Endodermal cell (in vitro differentiated cells): ENCODE measurements around the gene SORCS2. TPM values are rescaled to one million over a fixed set of nuclear protein-coding genes. Genes with fewer than 3 reads are reported as not detected.

ENCODE experiments used
- DNase-seq: peaks from one replicate; pipeline ENCODE4 v3.0.0-alpha.2; 2017
- H3K27ac ChIP-seq: 2 replicates; pipeline ENCODE4 v1.5.1; 2013; ENCODE audit warnings: mild to moderate bottlenecking, low read depth, low read length, moderate library complexity
- H3K27me3 ChIP-seq: 2 replicates; pipeline ENCODE4 v1.6.1; 2013; ENCODE audit warnings: mild to moderate bottlenecking, low read length, moderate library complexity; ENCODE audit not compliant: insufficient read depth, control insufficient read depth, poor library complexity, severe bottlenecking
- H3K36me3 ChIP-seq: 2 replicates; pipeline ENCODE4 v1.7.0; 2013; ENCODE audit warnings: mild to moderate bottlenecking, low read length, moderate library complexity; ENCODE audit not compliant: control insufficient read depth, insufficient read depth
- H3K4me1 ChIP-seq: one replicate; pipeline ENCODE4 v1.7.0; 2013; ENCODE audit warnings: low read length; ENCODE audit not compliant: control insufficient read depth, insufficient read depth
- H3K4me3 ChIP-seq: 2 replicates; pipeline ENCODE4 v1.5.1; 2013; ENCODE audit warnings: mild to moderate bottlenecking, low read length, moderate library complexity
- H3K9ac ChIP-seq: 2 replicates; pipeline ENCODE4 v1.6.1; 2013; ENCODE audit warnings: mild to moderate bottlenecking, low read length, moderate library complexity; ENCODE audit not compliant: poor library complexity, severe bottlenecking; ENCODE audit errors: extremely low read depth
- H3K9me3 ChIP-seq: 2 replicates; pipeline ENCODE4 v1.6.1; 2013; ENCODE audit warnings: mild to moderate bottlenecking, low read length, moderate library complexity; ENCODE audit not compliant: control insufficient read depth
- H3K27ac Mint-ChIP-seq: 2 replicates; pipeline ENCODE4 v1.8.0; 2020; ENCODE audit warnings: mixed read lengths
- H3K27me3 Mint-ChIP-seq: 2 replicates; pipeline ENCODE4 v1.8.0; 2021; ENCODE audit warnings: mild to moderate bottlenecking, mixed read lengths; ENCODE audit not compliant: insufficient read depth
- H3K36me3 Mint-ChIP-seq: 2 replicates; pipeline ENCODE4 v1.8.0; 2020; ENCODE audit warnings: low read depth, mixed read lengths
- H3K4me1 Mint-ChIP-seq: 2 replicates; pipeline ENCODE4 v1.8.0; 2020; ENCODE audit warnings: mixed read lengths
- H3K4me3 Mint-ChIP-seq: 2 replicates; pipeline ENCODE4 v1.8.0; 2020; ENCODE audit warnings: mild to moderate bottlenecking, moderate library complexity, mixed read lengths
- H3K9me3 Mint-ChIP-seq: 2 replicates; pipeline ENCODE4 v1.8.0; 2020; ENCODE audit warnings: mild to moderate bottlenecking, mixed read lengths
- CTCF ChIP-seq: fragments of 200-600 bp; sonication (generic); conservative IDR thresholded peaks from 2 replicates; pipeline ENCODE4 v1.5.0; 2021; ENCODE audit warnings: antibody characterized with exemption, mild to moderate bottlenecking
- WGBS, 2 experiments: methylation state at CpG; one replicate each; pipeline versions ENCODE4 v1.1.5 to v1.1.7; 2013; ENCODE audit warnings: missing lambda C conversion rate in 2 of 2, mixed read lengths in 1 of 2; ENCODE audit not compliant: insufficient coverage in 1 of 2, insufficient read length in 1 of 2; 5-methylcytosine and 5-hydroxymethylcytosine counted together
- total RNA-seq, 2 donors: library from RNA; stranded (reverse); fragmentation: NEBNext Ultra II Directional in 1 of 2; extraction: Animal tissue kit (Norgen Biotek cat#: 25700) in 1 of 2; gene quantifications; 2 replicates in 1 of 2; 3 replicates in 1 of 2; pipeline ENCODE4 v1.2.1, GENCODE V29; 2021

SORCS2 gene
- total RNA-seq, 2 donors from 2014 or later, result 1.4 to 1.9 TPM

- no peak overlapping the region for H3K27ac Mint-ChIP-seq
- 90% methylated on average over 11 to 20 of the region's 20 CpGs for WGBS, 2 experiments
Measured at GRCh38 chr4:7281691-7282665, 89.6 kb downstream of the SORCS2 start.

GRCh38 chr4:7282786-7283440, 90.6 kb downstream of the SORCS2 start:
- no peaks in the 10 kb centered on the region for H3K4me1 Mint-ChIP-seq
- no peaks in the 10 kb centered on the region for H3K9me3 Mint-ChIP-seq
- Histone ChIP-seq H3K4me3 (no peak overlapping the region), H3K27ac (no peak overlapping the region), H3K27me3 (no peaks in the 10 kb centered on the region), H3K4me1 (no peaks in the 10 kb centered on the region), H3K36me3 (no peaks in the 10 kb centered on the region), H3K9me3 (no peaks in the 10 kb centered on the region), H3K9ac (no peak overlapping the region)
- no peaks in the 10 kb centered on the region for H3K36me3 Mint-ChIP-seq
- 84 to 96% methylated on average over 4 to 8 of the region's 8 CpGs for WGBS, 2 experiments
- H3K27me3 Mint-ChIP-seq, result no peaks in the 10 kb centered on the region
- TF ChIP-seq CTCF, result no peak
- H3K4me3 Mint-ChIP-seq, result no peak overlapping the region
- no peak overlapping the region for H3K27ac Mint-ChIP-seq
- DNase-seq, result no peak

More at GRCh38 chr4:7281691-7282665, 89.6 kb downstream of the SORCS2 start:
- no peaks in the 10 kb centered on the region for H3K36me3 Mint-ChIP-seq
- H3K27ac ChIP-seq, result peak overlapping the region; percentile 15
- H3K4me1 ChIP-seq, result no peaks in the 10 kb centered on the region
- no peaks in the 10 kb centered on the region for H3K4me1 Mint-ChIP-seq
- no peaks in the 10 kb centered on the region for H3K27me3 Mint-ChIP-seq
- H3K27me3 ChIP-seq, result no peaks in the 10 kb centered on the region
- H3K36me3 ChIP-seq, result no peaks in the 10 kb centered on the region
- H3K4me3 Mint-ChIP-seq, result no peak overlapping the region
- H3K9me3 ChIP-seq, result no peaks in the 10 kb centered on the region
- H3K9me3 Mint-ChIP-seq, result no peaks in the 10 kb centered on the region
- no peak overlapping the region for H3K9ac ChIP-seq
- no peak for TF ChIP-seq CTCF
- no peak for DNase-seq
- H3K4me3 ChIP-seq, result no peak overlapping the region

DNA sequence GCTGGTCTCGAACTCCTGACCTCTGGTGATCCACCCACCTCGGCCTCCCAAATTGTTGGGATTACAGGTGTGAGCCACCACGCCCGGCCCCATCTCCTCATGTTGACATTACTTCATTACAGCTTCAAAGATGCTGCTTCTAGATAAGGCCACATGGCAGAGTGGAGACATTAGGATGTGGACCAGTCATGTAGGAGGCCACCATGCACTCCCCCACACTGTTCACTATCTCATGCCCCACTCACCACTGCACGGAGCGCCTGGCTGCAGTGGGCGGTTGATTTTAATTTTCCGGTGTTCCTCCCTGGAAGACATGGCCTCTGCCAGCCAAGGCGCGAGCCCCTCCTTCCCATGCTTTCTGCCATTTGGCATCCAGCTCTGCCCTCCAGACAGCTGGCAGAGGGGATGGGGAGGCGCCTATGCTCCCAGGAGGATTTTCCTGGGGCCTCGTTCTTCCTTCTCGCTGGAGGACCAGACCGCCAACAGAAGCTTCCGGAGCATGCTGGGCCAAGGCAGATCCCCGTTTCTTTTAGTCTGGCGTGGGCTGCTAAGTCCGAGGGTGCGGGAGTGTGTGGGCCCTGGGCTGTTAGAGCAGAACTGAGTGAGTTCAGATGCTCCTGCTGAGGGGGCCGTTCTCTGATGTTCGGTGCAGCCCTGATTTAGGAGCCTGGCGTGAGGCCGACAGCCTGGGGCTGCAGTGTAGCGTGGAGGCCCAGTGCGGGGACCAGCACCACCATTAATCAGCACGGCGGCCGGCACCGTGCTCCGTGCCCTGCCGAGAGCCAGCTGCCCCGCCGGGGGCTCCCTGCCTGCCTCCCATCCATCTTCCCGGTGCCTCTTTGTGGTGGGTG, 93.1 kb downstream of the SORCS2 start:
- WGBS, 2 experiments, result 91 to 92% methylated on average over 22 to 34 of the region's 34 CpGs

More for the DNA sequence above, 93.1 kb downstream of the SORCS2 start:
- Mint-ChIP-seq H3K4me3 (no peak overlapping the region), H3K36me3 (no peaks in the 10 kb centered on the region), H3K27me3 (no peaks in the 10 kb centered on the region), H3K9me3 (no peaks in the 10 kb centered on the region), H3K27ac (no peak overlapping the region), H3K4me1 (no peaks in the 10 kb centered on the region)
- TF ChIP-seq CTCF, result no peak
- no peak for DNase-seq
- Histone ChIP-seq H3K4me3 (no peak overlapping the region), H3K27ac (peak overlapping the region; percentile 83), H3K27me3 (no peaks in the 10 kb centered on the region), H3K9ac (no peak overlapping the region), H3K4me1 (no peaks in the 10 kb centered on the region), H3K9me3 (no peaks in the 10 kb centered on the region), H3K36me3 (no peaks in the 10 kb centered on the region)
